ENCODE measurements around the gene DCD.
"Not testable (repeated sequence)": the region's sequence is repeated elsewhere in the genome, so short reads cannot be mapped to it uniquely, and the experiment has no call there.

Gene DCD

DNA sequence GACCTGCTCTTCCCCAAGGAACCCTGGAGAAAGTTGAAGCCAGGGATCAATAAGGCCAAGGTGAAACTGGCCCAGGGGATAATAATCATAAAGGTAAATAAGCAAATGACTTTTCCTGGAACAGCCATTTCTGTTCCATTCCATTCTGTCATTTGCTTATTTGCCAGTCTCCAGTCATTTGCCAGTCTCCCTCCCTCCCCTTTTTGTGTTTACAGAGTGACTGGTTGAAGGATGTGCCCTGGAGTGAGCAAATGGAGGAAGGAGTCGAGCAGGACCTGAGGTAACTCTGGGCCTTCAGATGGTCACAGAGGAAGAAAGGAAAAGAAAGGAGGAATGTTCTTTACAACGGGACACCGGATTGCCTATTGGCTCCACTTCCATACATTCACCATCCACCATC, 17.8 kb upstream of the DCD start:
- Histone ChIP-seq H4K20me1 (ENCODE audit: insufficient read depth, low read length) (no peaks in the 10 kb centered on the region), H3K36me3 (ENCODE audit: insufficient read depth, low read length) (no peaks in the 10 kb centered on the region), H3K9me3 (ENCODE audit: low read length) (no peaks in the 10 kb centered on the region), H3K9ac (ENCODE audit: low read length) (no peak overlapping the region), H3K4me2 (ENCODE audit: low read length) (no peak overlapping the region), H3K27ac (ENCODE audit: low read depth, low read length, poor library complexity, severe bottlenecking) (no peak overlapping the region), H3K79me2 (ENCODE audit: insufficient read depth, low read length) (no peaks in the 10 kb centered on the region), H2AFZ (ENCODE audit: low read length) (no peak overlapping the region), H3K4me3 (ENCODE audit: low read depth, low read length, poor library complexity, severe bottlenecking) (no peak overlapping the region), H3K27me3 (ENCODE audit: insufficient read depth, low read length) (no peaks in the 10 kb centered on the region), H3F3A (ENCODE audit: insufficient read depth, low read length) (no peaks in the 10 kb centered on the region), H3K4me1 (ENCODE audit: insufficient read depth, low read length, severe bottlenecking) (no peaks in the 10 kb centered on the region), H3K9me2 (ENCODE audit: low read depth, low read length) (no peaks in the 10 kb centered on the region)
- TF ChIP-seq EZH2 (IDR thresholded peaks at IDR 0.05; ENCODE audit: borderline replicate concordance, low read length) (no peak), CTCF (IDR thresholded peaks at IDR 0.05; ENCODE audit: low read length) (no peak)

- not testable (repeated sequence) for H3K27ac ChIP-seq (ENCODE audit: low read depth, low read length, poor library complexity, severe bottlenecking); H3K9ac ChIP-seq (ENCODE audit: low read length); H3K9me2 ChIP-seq (ENCODE audit: low read depth, low read length); H3K4me2 ChIP-seq (ENCODE audit: low read length); H2AFZ ChIP-seq (ENCODE audit: low read length); H3K4me1 ChIP-seq (ENCODE audit: insufficient read depth, low read length, severe bottlenecking); H4K20me1 ChIP-seq (ENCODE audit: insufficient read depth, low read length); H3F3A ChIP-seq (ENCODE audit: insufficient read depth, low read length); H3K27me3 ChIP-seq (ENCODE audit: insufficient read depth, low read length); H3K4me3 ChIP-seq (ENCODE audit: low read depth, low read length, poor library complexity, severe bottlenecking); H3K79me2 ChIP-seq (ENCODE audit: insufficient read depth, low read length); H3K36me3 ChIP-seq (ENCODE audit: insufficient read depth, low read length); H3K9me3 ChIP-seq (ENCODE audit: low read length)
These were observed 17.0 kb upstream of the DCD start for GRCh38 chr12:54665022-54665635.

GRCh38 chr12:54663603-54664002, 15.4 kb upstream of the DCD start:
- Histone ChIP-seq H3K79me2 (ENCODE audit: insufficient read depth, low read length) (no peaks in the 10 kb centered on the region), H3K9me2 (ENCODE audit: low read depth, low read length) (no peaks in the 10 kb centered on the region), H3K27ac (ENCODE audit: low read depth, low read length, poor library complexity, severe bottlenecking) (no peak overlapping the region), H3K4me1 (ENCODE audit: insufficient read depth, low read length, severe bottlenecking) (no peaks in the 10 kb centered on the region), H2AFZ (ENCODE audit: low read length) (no peak overlapping the region), H3K9ac (ENCODE audit: low read length) (no peak overlapping the region), H3K4me3 (ENCODE audit: low read depth, low read length, poor library complexity, severe bottlenecking) (no peak overlapping the region), H3K4me2 (ENCODE audit: low read length) (no peak overlapping the region), H3F3A (ENCODE audit: insufficient read depth, low read length) (no peaks in the 10 kb centered on the region), H3K9me3 (ENCODE audit: low read length) (no peaks in the 10 kb centered on the region), H3K36me3 (ENCODE audit: insufficient read depth, low read length) (no peaks in the 10 kb centered on the region), H4K20me1 (ENCODE audit: insufficient read depth, low read length) (no peaks in the 10 kb centered on the region), H3K27me3 (ENCODE audit: insufficient read depth, low read length) (no peaks in the 10 kb centered on the region)
- TF ChIP-seq CTCF (IDR thresholded peaks at IDR 0.05; ENCODE audit: low read length) (no peak), EZH2 (IDR thresholded peaks at IDR 0.05; ENCODE audit: borderline replicate concordance, low read length) (no peak)

- H3K9ac ChIP-seq (ENCODE audit: low read length): no peak overlapping the region
These were observed 13.9 kb upstream of the DCD start for GRCh38 chr12:54662026-54662425.

More at GRCh38 chr12:54662026-54662425, 13.9 kb upstream of the DCD start:
- no peaks in the 10 kb centered on the region for H3K79me2 ChIP-seq (ENCODE audit: insufficient read depth, low read length)
- no peak overlapping the region for H3K27ac ChIP-seq (ENCODE audit: low read depth, low read length, poor library complexity, severe bottlenecking)
- no peak overlapping the region for H3K4me3 ChIP-seq (ENCODE audit: low read depth, low read length, poor library complexity, severe bottlenecking)
- H3K9me2 ChIP-seq (ENCODE audit: low read depth, low read length): no peaks in the 10 kb centered on the region
- no peak overlapping the region for H3K4me2 ChIP-seq (ENCODE audit: low read length)
- H4K20me1 ChIP-seq (ENCODE audit: insufficient read depth, low read length): no peaks in the 10 kb centered on the region
- no peaks in the 10 kb centered on the region for H3F3A ChIP-seq (ENCODE audit: insufficient read depth, low read length)
- no peaks in the 10 kb centered on the region for H3K4me1 ChIP-seq (ENCODE audit: insufficient read depth, low read length, severe bottlenecking)
- no peaks in the 10 kb centered on the region for H3K36me3 ChIP-seq (ENCODE audit: insufficient read depth, low read length)
- no peaks in the 10 kb centered on the region for H3K27me3 ChIP-seq (ENCODE audit: insufficient read depth, low read length)
- H2AFZ ChIP-seq (ENCODE audit: low read length): no peak overlapping the region
- TF ChIP-seq EZH2 (IDR thresholded peaks at IDR 0.05; ENCODE audit: borderline replicate concordance, low read length): no peak
- no peak for TF ChIP-seq CTCF (IDR thresholded peaks at IDR 0.05; ENCODE audit: low read length)
- H3K9me3 ChIP-seq (ENCODE audit: low read length): no peaks in the 10 kb centered on the region

Data from OCI-LY1 (cell line).